Panc1 (cell line): ENCODE data around the gene NAA80. TPM values are rescaled to one million over a fixed set of nuclear protein-coding genes. Genes with fewer than 3 reads are reported as not detected.

Experiments
- ATAC-seq: fragments of 200-7000 bp; cut with Tn5 transposase; 2 replicates; pipeline ENCODE4 v1.9.1; 2020; ENCODE audit warnings: mild to moderate bottlenecking, moderate library complexity
- BruUV-seq: library from RNA; stranded (reverse); fragments of 400-500 nt; replicated peaks from 2 replicates; lab custom pipeline; 2021; lab: Mats Ljungman, UMichigan
- CTCF ChIA-PET: fragments of 300-600 bp; sonication (Branson Sonifier 250); formaldehyde crosslinking; loops from one replicate; lab custom pipeline; 2022; ENCODE audit warnings: antibody characterized with exemption; lab: Charles Lee
- POLR2A ChIA-PET: fragments of 300-600 bp; sonication (Branson Sonifier 250); formaldehyde crosslinking; loops from one replicate; lab custom pipeline; 2022; ENCODE audit warnings: antibody characterized with exemption; lab: Charles Lee
- DNase-seq: peaks from one replicate; pipeline ENCODE4 v3.0.0-alpha.2; 2010; ENCODE audit warnings: low read depth, low spot score
- H3K27ac ChIP-seq: 2 replicates; pipeline ENCODE4 v1.5.1; 2011; ENCODE audit warnings: mild to moderate bottlenecking, low read length, inconsistent platforms
- H3K27me3 ChIP-seq: fragments of 200-500 bp; sonication (Bioruptor generic); 2 replicates; pipeline ENCODE4 v1.6.0; 2014; ENCODE audit warnings: low read length, inconsistent platforms; ENCODE audit not compliant: control insufficient read depth, insufficient read depth
- H3K36me3 ChIP-seq: fragments of 200-500 bp; sonication (Bioruptor generic); 2 replicates; pipeline ENCODE4 v1.5.1; 2014; ENCODE audit warnings: inconsistent platforms, mild to moderate bottlenecking, low read length, moderate library complexity; ENCODE audit not compliant: control insufficient read depth, insufficient read depth
- H3K4me1 ChIP-seq: 2 replicates; pipeline ENCODE4 v1.5.1; 2011; ENCODE audit warnings: inconsistent platforms, mild to moderate bottlenecking, low read length, moderate library complexity; ENCODE audit not compliant: control insufficient read depth, insufficient read depth
- H3K4me3 ChIP-seq, 2 experiments: 2 replicates each; pipeline ENCODE4 v1.5.1; 2011 to 2012; ENCODE audit warnings: low read depth in 2 of 2, low read length in 2 of 2, mild to moderate bottlenecking in 2 of 2, inconsistent platforms in 1 of 2, moderate library complexity in 1 of 2
- H3K9me3 ChIP-seq: fragments of 200-500 bp; sonication (Bioruptor generic); 2 replicates; pipeline ENCODE4 v1.5.1; 2014; ENCODE audit warnings: low read depth, mild to moderate bottlenecking, inconsistent platforms, low read length, moderate library complexity; ENCODE audit not compliant: control insufficient read depth, insufficient read depth
- POLR2AphosphoS5 ChIP-seq: IDR thresholded peaks from 2 replicates; pipeline ENCODE4 v1.6.1; 2012; ENCODE audit warnings: mild to moderate bottlenecking, low read depth, low read length, moderate library complexity
- REST ChIP-seq, 2 experiments: IDR thresholded peaks; 2 replicates each; pipeline ENCODE4 v1.6.1; 2011 to 2012; ENCODE audit warnings: low read depth in 2 of 2, control low read depth in 1 of 2, low read length in 1 of 2, mild to moderate bottlenecking in 1 of 2, moderate library complexity in 1 of 2; ENCODE audit not compliant: insufficient read depth in 1 of 2
- SIN3A ChIP-seq: IDR thresholded peaks from 2 replicates; pipeline ENCODE4 v1.6.1; 2012; ENCODE audit warnings: low read depth, mild to moderate bottlenecking, low read length, moderate library complexity, borderline replicate concordance; ENCODE audit not compliant: insufficient read depth
- TCF7L2 ChIP-seq: IDR thresholded peaks from 2 replicates; pipeline ENCODE4 v1.6.1; 2011; ENCODE audit warnings: mild to moderate bottlenecking, low read depth, low read length, inconsistent platforms
- in situ Hi-C: cut with HindIII; loops from 2 replicates; pipeline ENCODE4 v1.10.0; 2016; ENCODE audit warnings: low sequenced_read_pairs, low pct_unique_long_range_greater_than_20kb
- intact Hi-C: fragments of 100-400 bp; cut with micrococcal nuclease; formaldehyde crosslinking; loops from one replicate; pipeline ENCODE4 v1.10.0; 2022; ENCODE audit not compliant: unreplicated experiment
- total RNA-seq: library from RNA; stranded (reverse); gene quantifications from one replicate; pipeline ENCODE4 v1.2.1, GENCODE V29; 2021; ENCODE audit not compliant: unreplicated experiment
- TF ChIP-seq, protein P1 (sequence below): fragments of 450-650 bp; IDR thresholded peaks from 2 replicates; pipeline ENCODE4 v1.5.1; 2017; ENCODE audit warnings: mild to moderate bottlenecking

The NAA80 gene
- total RNA-seq, 1 experiment from 2014 or later: 7.2 TPM

DNA sequence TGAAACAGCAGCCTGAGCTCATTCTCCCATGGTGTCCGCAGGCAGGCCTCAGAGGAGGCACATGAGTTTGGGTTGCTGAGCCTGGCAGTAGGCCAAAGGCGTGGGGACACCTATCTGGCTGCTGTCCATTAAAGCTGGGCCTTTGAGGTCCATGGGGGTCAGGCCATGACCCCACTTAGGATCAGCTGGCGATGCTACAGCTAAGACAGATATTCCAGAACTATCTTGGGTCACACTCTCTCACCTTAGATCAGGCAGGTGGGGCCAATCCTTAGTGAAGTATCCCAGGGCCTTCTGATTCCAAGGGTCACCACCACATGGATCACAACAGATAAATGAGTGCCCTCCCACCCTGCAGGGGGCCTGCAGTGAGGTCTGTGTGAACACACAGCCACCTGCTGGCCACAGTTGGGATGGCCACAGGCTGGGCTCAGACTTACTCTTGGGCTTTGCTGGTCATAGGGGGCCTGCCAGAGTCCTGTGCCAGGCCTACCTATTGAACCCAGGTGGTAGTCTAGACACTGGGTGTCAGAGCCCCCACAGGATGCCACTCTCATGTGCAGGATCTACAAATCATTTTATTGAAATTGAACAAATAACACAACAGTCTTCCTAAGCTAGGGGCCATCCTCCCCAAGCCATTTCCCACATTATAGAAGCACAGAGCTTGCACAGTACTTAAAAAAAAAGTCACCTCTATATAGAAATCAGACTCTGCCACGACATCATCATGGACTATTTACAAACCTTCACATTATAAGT, 25.3 kb upstream of the NAA80 start:
- Histone ChIP-seq H3K9me3 (no peaks in the 10 kb centered on the region), H3K27me3 (no peaks in the 10 kb centered on the region), H3K4me1 (peaks cover 33% of the 10 kb centered on the region), H3K4me3 (no peak overlapping the region), H3K36me3 (peaks cover 5% of the 10 kb centered on the region; the same call in 1 of the 2 replicates), H3K27ac (no peak overlapping the region)
- POLR2A ChIA-PET: interaction anchor here (0.7 kb wide), 1 partner anchor 288 kb away, joined by 3 read pairs; no protein-coding TSS in a partner anchor
- TF ChIP-seq, protein P1, sequence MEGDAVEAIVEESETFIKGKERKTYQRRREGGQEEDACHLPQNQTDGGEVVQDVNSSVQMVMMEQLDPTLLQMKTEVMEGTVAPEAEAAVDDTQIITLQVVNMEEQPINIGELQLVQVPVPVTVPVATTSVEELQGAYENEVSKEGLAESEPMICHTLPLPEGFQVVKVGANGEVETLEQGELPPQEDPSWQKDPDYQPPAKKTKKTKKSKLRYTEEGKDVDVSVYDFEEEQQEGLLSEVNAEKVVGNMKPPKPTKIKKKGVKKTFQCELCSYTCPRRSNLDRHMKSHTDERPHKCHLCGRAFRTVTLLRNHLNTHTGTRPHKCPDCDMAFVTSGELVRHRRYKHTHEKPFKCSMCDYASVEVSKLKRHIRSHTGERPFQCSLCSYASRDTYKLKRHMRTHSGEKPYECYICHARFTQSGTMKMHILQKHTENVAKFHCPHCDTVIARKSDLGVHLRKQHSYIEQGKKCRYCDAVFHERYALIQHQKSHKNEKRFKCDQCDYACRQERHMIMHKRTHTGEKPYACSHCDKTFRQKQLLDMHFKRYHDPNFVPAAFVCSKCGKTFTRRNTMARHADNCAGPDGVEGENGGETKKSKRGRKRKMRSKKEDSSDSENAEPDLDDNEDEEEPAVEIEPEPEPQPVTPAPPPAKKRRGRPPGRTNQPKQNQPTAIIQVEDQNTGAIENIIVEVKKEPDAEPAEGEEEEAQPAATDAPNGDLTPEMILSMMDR: peak; percentile 88
- TF ChIP-seq POLR2AphosphoS5 (no peak), SIN3A (no peak)
- CTCF ChIA-PET: interaction anchor here (0.6 to 1.1 kb wide), 4 partner anchors 12 to 190 kb away, joined by 3 to 4 read pairs (median 3); partner anchors contain the start of genes HYAL3 and NAA80
- peak; percentile 48 for ATAC-seq
- DNase-seq: no peak
- intact Hi-C loops (no loop called here), in situ Hi-C loops (no loop called here)
- BruUV-seq: no TSS peak

DNA sequence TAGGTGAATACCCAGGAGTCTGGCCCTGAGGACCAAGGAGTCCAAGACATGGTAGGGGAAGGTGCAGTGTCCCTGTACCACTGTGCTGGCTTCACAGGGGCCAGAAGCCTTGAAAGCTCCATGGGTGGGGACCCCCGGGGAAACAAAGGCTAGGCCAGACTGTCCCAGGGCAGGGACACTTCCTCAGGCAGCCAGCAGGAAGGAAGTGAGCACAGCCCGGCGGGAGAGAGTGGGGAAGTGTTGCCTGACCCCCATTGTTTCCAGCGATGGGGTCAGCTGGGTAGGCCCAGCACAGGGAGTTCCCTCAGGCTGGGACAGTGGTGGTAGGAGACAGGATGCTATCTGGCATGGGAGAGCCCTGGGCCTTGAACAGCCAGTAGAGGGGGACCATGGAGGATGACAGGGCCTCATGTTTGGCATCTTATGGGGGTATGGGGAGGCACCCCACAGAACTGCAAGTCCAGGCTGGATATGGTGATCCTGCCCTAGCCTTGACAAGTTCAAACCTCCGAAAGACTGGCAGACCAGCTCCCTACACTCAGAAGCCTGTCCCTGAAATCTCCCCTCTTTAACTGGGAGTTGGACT, 24.5 kb upstream of the NAA80 start:
- BruUV-seq: no TSS peak

More for the DNA sequence above, 24.5 kb upstream of the NAA80 start:
- ChIA-PET POLR2A (interaction anchor here (0.7 kb wide), 1 partner anchor 287 kb away, joined by 3 read pairs; no protein-coding TSS in a partner anchor), CTCF (interaction anchor here (0.6 kb wide), 1 partner anchor 11 kb away, joined by 3 read pairs; no protein-coding TSS in a partner anchor)
- no peak for TF ChIP-seq TCF7L2
- no peak for TF ChIP-seq SIN3A
- TF ChIP-seq, protein P1: no peak
- TF ChIP-seq REST (IDR thresholded peaks at IDR 0.05; ENCODE audit: insufficient read depth in 1 of 2, low read depth in 2 of 2, low read length in 1 of 2): no peak
- no peak for TF ChIP-seq POLR2AphosphoS5
- H3K4me3 ChIP-seq: no peak overlapping the region
- in situ Hi-C loops: no loop called here
- H3K4me1 ChIP-seq: peaks cover 33% of the 10 kb centered on the region
- H3K27ac ChIP-seq: no peak overlapping the region
- ATAC-seq (no peak), DNase-seq (no peak)
- H3K9me3 ChIP-seq: no peaks in the 10 kb centered on the region
- intact Hi-C loops: no loop called here
- H3K36me3 ChIP-seq: peaks cover 5% of the 10 kb centered on the region; the same call in 1 of the 2 replicates
- no peaks in the 10 kb centered on the region for H3K27me3 ChIP-seq
